Neural progenitor cell (in vitro differentiated cells): ENCODE measurements around the gene GRIP1. TPM values are rescaled to one million over a fixed set of nuclear protein-coding genes. Genes with fewer than 3 reads are reported as not detected.

Source experiments
- DNase-seq: peaks from one replicate; pipeline ENCODE4 v3.0.0-alpha.2; 2016; ENCODE audit warnings: low spot score
- H2AFZ ChIP-seq: fragments of 200-600 bp; sonication (generic); replicated peaks from 2 replicates; pipeline ENCODE4 v1.6.1; 2016; ENCODE audit warnings: antibody characterized with exemption
- H3F3A ChIP-seq: fragments of 200-600 bp; sonication (generic); 2 replicates; pipeline ENCODE4 v1.6.1; 2016; ENCODE audit warnings: antibody characterized with exemption, low read depth
- H3K27ac ChIP-seq: fragments of 200-600 bp; sonication (generic); 2 replicates; pipeline ENCODE4 v1.5.1; 2016; ENCODE audit warnings: mild to moderate bottlenecking
- H3K27me3 ChIP-seq: fragments of 200-600 bp; sonication (generic); 2 replicates; pipeline ENCODE4 v1.6.1; 2016; ENCODE audit warnings: mild to moderate bottlenecking, moderate library complexity
- H3K36me3 ChIP-seq: fragments of 200-600 bp; sonication (generic); 2 replicates; pipeline ENCODE4 v1.5.1; 2016
- H3K4me1 ChIP-seq: fragments of 200-600 bp; sonication (generic); 2 replicates; pipeline ENCODE4 v1.6.1; 2016; ENCODE audit warnings: mixed run types
- H3K4me2 ChIP-seq: fragments of 200-600 bp; sonication (generic); 2 replicates; pipeline ENCODE4 v1.6.1; 2016
- H3K4me3 ChIP-seq: fragments of 200-600 bp; sonication (generic); 2 replicates; pipeline ENCODE4 v1.5.1; 2016
- H3K79me2 ChIP-seq: fragments of 200-600 bp; sonication (generic); 2 replicates; pipeline ENCODE4 v1.6.1; 2016; ENCODE audit warnings: low read depth
- H3K9ac ChIP-seq: fragments of 200-600 bp; sonication (generic); 2 replicates; pipeline ENCODE4 v1.6.1; 2016
- H3K9me3 ChIP-seq: fragments of 200-600 bp; sonication (generic); 2 replicates; pipeline ENCODE4 v1.5.1; 2016; ENCODE audit warnings: low read depth
- H4K20me1 ChIP-seq: fragments of 200-600 bp; sonication (generic); 2 replicates; pipeline ENCODE4 v1.6.1; 2016; ENCODE audit warnings: low read depth
- H3K27ac Mint-ChIP-seq: 3 replicates; pipeline ENCODE4 v1.8.0; 2021; ENCODE audit warnings: mixed read lengths
- H3K27me3 Mint-ChIP-seq: 2 replicates; pipeline ENCODE4 v1.8.0; 2022; ENCODE audit warnings: low read depth, mild to moderate bottlenecking, inconsistent platforms, moderate library complexity, mixed read lengths; ENCODE audit not compliant: insufficient read depth
- H3K36me3 Mint-ChIP-seq: 3 replicates; pipeline ENCODE4 v1.8.0; 2021; ENCODE audit warnings: mixed read lengths
- H3K4me1 Mint-ChIP-seq: 3 replicates; pipeline ENCODE4 v1.8.0; 2021; ENCODE audit warnings: mixed read lengths
- H3K4me3 Mint-ChIP-seq: 3 replicates; pipeline ENCODE4 v1.8.0; 2021; ENCODE audit warnings: mild to moderate bottlenecking, moderate library complexity, mixed read lengths
- H3K9me3 Mint-ChIP-seq: 3 replicates; pipeline ENCODE4 v1.8.0; 2020; ENCODE audit warnings: mixed read lengths
- CTCF ChIP-seq: fragments of 200-600 bp; sonication (generic); IDR thresholded peaks from 2 replicates; pipeline ENCODE4 v1.5.1; 2017; ENCODE audit warnings: antibody characterized with exemption, mild to moderate bottlenecking
- EZH2 ChIP-seq: fragments of 200-600 bp; sonication (generic); IDR thresholded peaks from 2 replicates; pipeline ENCODE4 v1.6.1; 2017; ENCODE audit warnings: antibody characterized with exemption, mild to moderate bottlenecking, moderate library complexity
- EZH2phosphoT487 ChIP-seq: fragments of 200-600 bp; sonication (generic); IDR thresholded peaks from 2 replicates; pipeline ENCODE4 v1.6.1; 2017; ENCODE audit warnings: antibody characterized with exemption
- total RNA-seq: library from RNA; depleted of rRNA; stranded (reverse); fragments of >200 nt; gene quantifications from 2 replicates; pipeline ENCODE4 v1.2.3, GENCODE V29; 2015; ENCODE audit warnings: low replicate concordance

GRIP1 gene
- total RNA-seq, 1 donor from 2014 or later: 38.2 TPM

- DNase-seq: no peak
Measured at GRCh38 chr12:66538970-66539369, 139.9 kb downstream of the GRIP1 start.

GRCh38 chr12:66537876-66538275 is 141.0 kb downstream of the GRIP1 start:
- no peak overlapping the region for H3K9ac ChIP-seq
- no peak overlapping the region for H3K4me3 ChIP-seq
- H2AFZ ChIP-seq: no peak overlapping the region
- H3K27ac Mint-ChIP-seq: no peak overlapping the region
- no peaks in the 10 kb centered on the region for H3K79me2 ChIP-seq
- DNase-seq: no peak
- no peaks in the 10 kb centered on the region for H3K27me3 Mint-ChIP-seq
- no peak overlapping the region for H3K27ac ChIP-seq
- H3K4me3 Mint-ChIP-seq: no peak overlapping the region
- no peak overlapping the region for H3K4me2 ChIP-seq
- TF ChIP-seq EZH2phosphoT487: no peak
- no peak for TF ChIP-seq CTCF
- no peak for TF ChIP-seq EZH2
- H3K9me3 Mint-ChIP-seq: no peaks in the 10 kb centered on the region
- H4K20me1 ChIP-seq: no peaks in the 10 kb centered on the region
- no peaks in the 10 kb centered on the region for H3K27me3 ChIP-seq
- H3K36me3 ChIP-seq: no peaks in the 10 kb centered on the region
- no peaks in the 10 kb centered on the region for H3F3A ChIP-seq
- H3K4me1 Mint-ChIP-seq: peaks cover 5% of the 10 kb centered on the region
- peaks cover 4% of the 10 kb centered on the region for H3K36me3 Mint-ChIP-seq
- no peaks in the 10 kb centered on the region for H3K4me1 ChIP-seq
- no peaks in the 10 kb centered on the region for H3K9me3 ChIP-seq

More at GRCh38 chr12:66538970-66539369, 139.9 kb downstream of the GRIP1 start:
- H3K4me1 Mint-ChIP-seq: peaks cover 5% of the 10 kb centered on the region
- Histone ChIP-seq H3K27ac (no peak overlapping the region), H3K9ac (no peak overlapping the region), H3K79me2 (no peaks in the 10 kb centered on the region), H3K9me3 (no peaks in the 10 kb centered on the region), H3F3A (no peaks in the 10 kb centered on the region), H3K36me3 (no peaks in the 10 kb centered on the region), H3K27me3 (no peaks in the 10 kb centered on the region), H3K4me3 (no peak overlapping the region), H3K4me2 (no peak overlapping the region), H4K20me1 (no peaks in the 10 kb centered on the region), H2AFZ (no peak overlapping the region), H3K4me1 (no peaks in the 10 kb centered on the region)
- peaks cover 4% of the 10 kb centered on the region for H3K36me3 Mint-ChIP-seq
- TF ChIP-seq EZH2phosphoT487 (no peak), CTCF (no peak), EZH2 (no peak)
- no peak overlapping the region for H3K4me3 Mint-ChIP-seq
- H3K27me3 Mint-ChIP-seq: no peaks in the 10 kb centered on the region
- no peaks in the 10 kb centered on the region for H3K9me3 Mint-ChIP-seq
- no peak overlapping the region for H3K27ac Mint-ChIP-seq

GRCh38 chr12:66533767-66534166 is 145.1 kb downstream of the GRIP1 start:
- Mint-ChIP-seq H3K4me1 (no peaks in the 10 kb centered on the region), H3K9me3 (peaks cover 4% of the 10 kb centered on the region), H3K36me3 (peaks cover 8% of the 10 kb centered on the region), H3K27ac (no peak overlapping the region), H3K27me3 (no peaks in the 10 kb centered on the region), H3K4me3 (no peak overlapping the region)
- no peaks in the 10 kb centered on the region for H3F3A ChIP-seq
- no peak overlapping the region for H3K4me2 ChIP-seq
- H3K4me3 ChIP-seq: no peak overlapping the region
- DNase-seq: no peak
- H3K27ac ChIP-seq: no peak overlapping the region
- no peaks in the 10 kb centered on the region for H3K27me3 ChIP-seq
- H2AFZ ChIP-seq: no peak overlapping the region
- no peaks in the 10 kb centered on the region for H4K20me1 ChIP-seq
- H3K9ac ChIP-seq: no peak overlapping the region
- no peaks in the 10 kb centered on the region for H3K36me3 ChIP-seq
- H3K79me2 ChIP-seq: no peaks in the 10 kb centered on the region
- no peaks in the 10 kb centered on the region for H3K9me3 ChIP-seq
- H3K4me1 ChIP-seq: no peaks in the 10 kb centered on the region
- TF ChIP-seq CTCF (no peak), EZH2 (no peak), EZH2phosphoT487 (no peak)
